Stomach (tissue), 4 donors: ENCODE results near the gene IP6K3.

Experiments
- CTCF ChIP-seq, 7 experiments: fragments of 450-650 bp in 4 of 7; fragments of 200-600 bp in 3 of 7; sonication (generic) in 3 of 7; IDR thresholded peaks; one replicate each; pipeline ENCODE4 v1.5.1; 2016 to 2019; ENCODE audit warnings: antibody characterized with exemption in 7 of 7, control low read depth in 2 of 7, mild to moderate bottlenecking in 1 of 7
- POLR2A ChIP-seq, 4 donors: fragments of 450-650 bp; IDR thresholded peaks; one replicate each; pipeline ENCODE4 v1.6.1; 2016; ENCODE audit warnings: antibody characterized with exemption in 4 of 4, control low read depth in 2 of 4, mild to moderate bottlenecking in 1 of 4, moderate library complexity in 1 of 4
- POLR2AphosphoS5 ChIP-seq, 3 donors: sonication (generic); formaldehyde crosslinking; IDR thresholded peaks; one replicate each; pipeline ENCODE4 v1.6.1; 2016; ENCODE audit warnings: antibody characterized with exemption in 3 of 3

GRCh38 chr6:33790910-33791309 is 44.2 kb upstream of the IP6K3 start:
- TF ChIP-seq CTCF (IDR thresholded peaks at IDR 0.05) (no peak), POLR2AphosphoS5 (IDR thresholded peaks at IDR 0.05) (no peak), POLR2A (IDR thresholded peaks at IDR 0.05) (no peak)
